ENCODE data around the gene MAMDC4. TPM values are rescaled to one million over a fixed set of nuclear protein-coding genes. Genes with fewer than 3 reads are reported as not detected.
"Not testable (repeated sequence)": the region's sequence is repeated elsewhere in the genome, so short reads cannot be mapped to it uniquely, and the experiment has no call there.

MAMDC4 gene
- total RNA-seq, 1 donor from 2014 or later = 2.0 TPM

DNA sequence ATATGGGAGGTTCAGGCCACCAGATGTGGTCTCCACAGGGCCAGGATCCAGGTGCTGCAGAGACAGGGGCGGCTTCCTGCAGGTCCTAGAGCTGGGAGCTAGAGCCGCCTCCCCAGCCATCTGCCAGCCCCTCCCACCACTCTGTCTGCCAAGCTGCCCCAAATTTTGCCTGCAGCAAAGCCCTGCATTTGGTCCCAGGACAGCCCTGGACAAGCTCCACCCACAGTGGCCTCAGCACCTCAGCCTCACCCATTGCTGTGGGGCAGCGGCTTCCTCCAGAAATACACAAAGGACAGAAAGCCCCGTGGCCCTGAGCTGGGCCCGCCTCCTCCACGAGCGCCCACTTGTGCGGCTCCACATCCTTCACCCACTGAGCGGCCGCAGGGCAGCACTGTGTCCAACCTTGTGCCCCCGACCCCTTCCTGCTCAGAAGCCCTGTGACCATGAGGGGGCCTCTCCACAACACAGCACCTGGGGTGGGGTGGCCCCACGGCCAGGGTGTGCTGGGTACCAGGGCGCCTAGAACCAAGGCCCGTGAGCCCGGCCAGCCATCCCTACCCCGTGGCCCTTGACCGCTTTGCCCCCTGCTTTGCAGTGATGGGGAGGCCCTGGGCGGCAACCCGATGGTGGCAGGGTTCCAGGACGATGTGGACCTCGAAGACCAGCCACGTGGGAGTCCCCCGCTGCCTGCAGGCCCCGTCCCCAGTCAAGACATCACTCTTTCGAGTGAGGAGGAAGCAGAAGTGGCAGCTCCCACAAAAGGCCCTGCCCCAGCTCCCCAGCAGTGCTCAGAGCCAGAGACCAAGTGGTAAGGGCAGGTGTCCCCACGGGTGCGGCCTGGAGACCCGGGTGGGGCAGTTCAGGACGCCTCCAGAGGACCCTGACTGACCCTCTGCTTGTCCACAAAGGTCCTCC, 13.6 kb upstream of the MAMDC4 start:
- DNase-seq (ENCODE audit: low read depth in 2 of 2) = no peak

DNA sequence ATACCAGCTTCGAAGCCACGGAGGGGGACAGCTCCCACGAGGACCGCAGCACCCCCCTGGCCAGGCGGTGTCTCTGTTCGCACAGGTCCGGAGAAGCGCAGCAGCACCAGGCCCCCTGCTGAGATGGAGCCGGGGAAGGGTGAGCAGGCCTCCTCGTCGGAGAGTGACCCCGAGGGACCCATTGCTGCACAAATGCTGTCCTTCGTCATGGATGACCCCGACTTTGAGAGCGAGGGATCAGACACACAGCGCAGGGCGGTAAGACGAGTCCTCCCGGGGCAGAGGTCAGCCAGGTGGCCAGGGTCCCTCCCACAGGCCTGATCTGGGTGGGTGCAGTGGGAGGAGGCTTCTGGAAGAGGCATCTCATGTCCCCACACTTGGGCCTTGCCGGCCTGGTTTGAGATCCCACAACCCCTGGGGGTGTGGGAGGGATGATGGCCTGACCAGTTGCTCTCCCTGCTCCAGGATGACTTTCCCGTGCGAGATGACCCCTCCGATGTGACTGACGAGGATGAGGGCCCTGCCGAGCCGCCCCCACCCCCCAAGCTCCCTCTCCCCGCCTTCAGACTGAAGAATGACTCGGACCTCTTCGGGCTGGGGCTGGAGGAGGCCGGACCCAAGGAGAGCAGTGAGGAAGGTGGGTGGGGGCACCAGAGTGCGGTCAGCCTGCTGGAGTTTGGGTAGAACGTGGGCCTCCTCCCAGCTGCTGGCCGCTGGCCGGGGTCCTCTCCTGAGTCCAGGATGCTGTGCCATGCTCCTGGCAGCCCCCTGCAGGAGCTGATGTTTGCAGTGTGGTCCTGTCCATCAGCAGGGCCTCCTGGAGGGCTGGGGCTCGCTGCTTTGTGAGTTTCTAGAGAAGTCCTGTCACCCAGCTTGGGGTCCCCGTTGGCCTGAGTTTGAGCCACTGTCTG, 12.7 kb upstream of the MAMDC4 start:
- DNase-seq (ENCODE audit: low read depth in 2 of 2) = no peak

GRCh38 chr9:136840140-136840876, 11.8 kb upstream of the MAMDC4 start:
- no peak for DNase-seq (ENCODE audit: low read depth in 2 of 2)

GRCh38 chr9:136840877-136841645, 11.1 kb upstream of the MAMDC4 start:
- DNase-seq (ENCODE audit: low read depth in 2 of 2) = no peak

DNA sequence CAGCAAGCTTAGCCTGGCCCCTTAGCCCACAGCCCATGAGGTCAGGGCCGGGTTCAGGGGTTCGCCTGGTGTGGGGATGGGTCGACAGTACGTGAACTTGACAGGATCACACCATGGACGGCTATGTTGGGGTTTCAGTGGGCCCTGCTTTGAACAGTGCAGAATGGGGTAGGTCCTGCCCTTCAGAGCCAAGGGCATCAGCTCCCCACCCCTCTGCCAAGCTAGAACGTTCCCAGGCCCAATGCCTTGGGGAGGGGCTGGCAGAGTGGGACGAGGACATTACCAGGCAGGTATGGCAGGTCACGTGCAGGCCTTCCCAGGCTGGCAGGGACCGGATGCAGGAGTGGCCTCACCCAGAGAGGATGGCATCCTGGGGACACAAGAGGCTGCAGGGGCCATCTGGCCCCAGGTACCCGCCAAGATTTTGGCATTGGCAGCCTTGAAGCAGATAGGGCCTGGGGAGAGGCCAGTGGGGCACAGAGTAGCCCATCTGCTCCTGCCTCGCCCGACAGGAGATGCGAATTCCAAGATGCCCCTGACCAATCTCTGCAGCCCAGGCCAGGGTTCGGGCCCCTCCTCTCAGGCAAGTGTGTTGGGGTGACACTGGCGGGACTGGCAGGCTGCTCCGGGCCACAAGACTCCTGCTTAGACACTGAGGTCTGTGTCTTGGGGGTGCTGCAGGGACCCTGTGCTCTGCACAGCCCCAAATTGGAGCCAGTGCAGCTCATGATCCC, 10.3 kb upstream of the MAMDC4 start:
- not testable (repeated sequence) for DNase-seq (ENCODE audit: low read depth in 2 of 2)

GRCh38 chr9:136842380-136842948, 9.7 kb upstream of the MAMDC4 start, which contains the start of gene AJM1:
AJM1 (plus strand) TSS chr9:136842478; CDS start chr9:136844415, 1,937 bp downstream.
- peak; percentile 79 to 84 for DNase-seq (ENCODE audit: low read depth in 2 of 2)

- not testable (repeated sequence) for DNase-seq (ENCODE audit: low read depth in 2 of 2)
Measured at GRCh38 chr9:136843159-136843800, 8.9 kb upstream of the MAMDC4 start.

- DNase-seq (ENCODE audit: low read depth in 2 of 2) = not testable (repeated sequence)
Measured at GRCh38 chr9:136843801-136844740, 8.1 kb upstream of the MAMDC4 start.

GRCh38 chr9:136844761-136845464, 7.2 kb upstream of the MAMDC4 start:
- DNase-seq (ENCODE audit: low read depth in 2 of 2) = no peak

DNA sequence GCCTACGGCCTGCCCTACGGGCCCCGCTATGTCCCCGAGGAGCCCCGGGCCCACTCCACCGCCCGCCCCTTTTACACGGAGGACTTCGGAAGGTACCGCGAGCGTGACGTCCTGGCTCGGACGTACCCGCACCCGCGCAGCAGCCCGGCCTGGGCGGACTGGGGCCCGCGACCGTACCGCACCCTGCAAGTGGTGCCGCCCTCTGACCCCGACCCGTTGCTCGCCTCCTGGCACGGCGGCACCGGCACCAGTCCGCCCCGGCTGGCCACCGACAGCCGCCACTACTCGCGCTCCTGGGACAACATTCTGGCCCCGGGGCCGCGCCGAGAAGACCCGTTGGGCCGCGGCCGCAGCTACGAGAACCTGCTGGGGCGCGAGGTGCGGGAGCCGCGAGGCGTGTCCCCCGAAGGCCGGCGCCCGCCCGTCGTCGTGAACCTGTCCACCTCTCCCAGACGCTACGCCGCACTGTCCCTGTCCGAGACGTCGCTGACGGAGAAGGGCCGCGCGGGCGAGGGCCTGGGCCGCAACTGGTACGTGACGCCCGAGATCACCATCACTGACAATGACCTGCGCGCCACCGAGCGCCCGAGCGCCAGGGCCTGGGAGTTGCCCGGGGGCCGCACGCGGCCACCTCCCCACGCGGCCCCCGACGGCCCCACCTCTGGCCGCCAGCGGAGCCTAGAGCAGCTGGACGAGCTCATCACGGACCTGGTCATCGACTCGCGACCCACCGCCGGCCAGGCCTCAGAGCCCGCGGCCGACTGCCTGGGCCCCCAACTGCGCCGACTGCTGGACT, 6.5 kb upstream of the MAMDC4 start:
- DNase-seq (ENCODE audit: low read depth in 2 of 2) = no peak

DNA sequence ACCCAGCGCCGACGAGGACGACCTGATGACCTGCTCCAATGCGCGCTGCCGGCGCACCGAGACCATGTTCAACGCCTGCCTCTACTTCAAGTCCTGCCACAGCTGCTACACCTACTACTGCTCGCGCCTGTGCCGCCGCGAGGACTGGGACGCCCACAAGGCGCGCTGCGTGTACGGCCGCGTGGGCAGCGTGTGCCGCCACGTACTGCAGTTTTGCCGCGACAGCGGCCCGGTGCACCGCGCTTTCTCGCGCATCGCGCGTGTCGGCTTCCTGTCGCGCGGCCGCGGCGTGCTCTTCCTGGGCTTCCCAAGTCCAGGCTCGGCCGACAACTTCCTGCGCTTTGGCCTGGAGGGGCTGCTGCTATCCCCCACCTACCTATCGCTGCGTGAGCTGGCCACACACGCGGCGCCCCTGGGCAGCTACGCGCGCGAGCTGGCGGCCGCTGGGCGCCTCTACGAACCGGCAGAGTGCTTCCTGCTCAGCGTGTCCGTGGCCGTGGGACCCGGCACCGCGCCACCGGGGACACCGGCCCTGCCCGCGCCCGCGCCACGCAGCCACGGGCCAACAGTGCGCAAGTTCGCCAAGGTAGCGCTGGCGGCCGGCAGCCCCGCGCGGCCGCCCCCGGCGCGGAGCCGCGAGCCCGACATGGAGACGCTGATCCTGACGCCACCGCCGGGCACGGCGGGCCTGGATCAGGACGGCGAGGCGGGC, 5.6 kb upstream of the MAMDC4 start:
- DNase-seq (ENCODE audit: low read depth in 2 of 2) = no peak

GRCh38 chr9:136847088-136847825, 4.9 kb upstream of the MAMDC4 start:
- peak; percentile 61 to 75 for DNase-seq (ENCODE audit: low read depth in 2 of 2)

DNA sequence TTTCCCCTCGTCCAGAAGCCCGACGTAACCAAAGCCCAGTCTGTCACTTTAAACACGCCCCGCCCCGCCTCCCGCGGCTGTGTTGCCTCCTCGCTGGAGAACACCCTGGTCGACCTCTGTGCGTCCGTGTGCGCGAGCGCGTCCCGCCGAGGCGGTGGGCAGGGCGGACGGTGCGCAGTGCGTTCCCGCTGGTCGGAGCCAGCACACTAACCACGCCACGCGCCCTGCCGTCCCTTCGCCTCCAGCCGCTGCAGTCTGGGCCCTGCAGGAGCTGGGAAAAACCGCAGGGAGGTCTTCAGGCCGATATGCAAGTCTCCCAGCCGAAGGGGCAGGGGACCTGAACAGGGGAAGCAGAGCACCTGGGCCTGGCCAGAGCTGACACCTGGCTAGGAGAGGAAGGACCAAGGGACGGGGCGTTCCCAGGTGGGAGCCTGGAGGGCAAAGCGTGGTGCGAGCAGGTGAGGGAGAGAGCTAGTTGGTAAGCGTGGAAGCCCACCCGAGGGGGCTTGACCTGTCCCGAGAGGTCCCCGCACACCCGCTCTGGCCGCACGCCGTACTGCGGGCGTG, 4.2 kb upstream of the MAMDC4 start:
- DNase-seq (ENCODE audit: low read depth in 2 of 2) = peak; percentile 86 to 91

- no peak for DNase-seq (ENCODE audit: low read depth in 2 of 2)
Measured at GRCh38 chr9:136848393-136849037, 3.6 kb upstream of the MAMDC4 start.

Measured in lung microvascular endothelial cell (primary cell).